ENCODE results near the gene CLDN9. TPM values are rescaled to one million over a fixed set of nuclear protein-coding genes. Genes with fewer than 3 reads are reported as not detected.

CLDN9 gene
- total RNA-seq, 1 experiment from 2014 or later = 1.3 TPM

DNA sequence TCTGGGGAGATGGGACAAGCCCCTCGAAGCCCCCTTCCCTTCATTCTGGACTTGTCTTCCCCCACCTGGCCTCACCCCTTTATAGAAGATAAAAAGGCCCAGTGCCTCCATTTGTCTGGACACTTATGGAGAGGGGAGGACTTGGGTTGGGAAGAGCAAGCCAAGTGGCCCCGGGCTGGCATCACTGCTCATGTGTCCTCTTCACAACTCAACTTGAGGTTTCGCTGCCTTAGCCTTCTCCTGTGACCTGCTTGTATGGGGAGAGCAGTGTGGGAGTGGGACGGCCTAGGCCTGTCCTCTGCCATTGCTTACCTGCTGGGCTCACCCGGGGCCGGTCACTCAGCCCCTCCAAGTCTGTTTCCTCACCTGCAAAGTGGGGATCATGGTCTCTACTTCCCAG is 42.2 kb upstream of the CLDN9 start:
- Histone ChIP-seq H2BK20ac (ENCODE audit: low read depth, low read length, poor library complexity, severe bottlenecking) (no peak overlapping the region), H2BK15ac (ENCODE audit: low read depth, low read length) (no peak overlapping the region), H3K18ac (ENCODE audit: insufficient read length, low read depth, low read length) (no peak overlapping the region), H3K9ac (ENCODE audit: extremely low read depth, insufficient read length, low read length) (no peak overlapping the region), H3K14ac (ENCODE audit: insufficient read depth, low read length) (no peak overlapping the region), H4K20me1 (ENCODE audit: control insufficient read depth, insufficient read depth, insufficient read length) (peaks cover 3% of the 10 kb centered on the region), H3K79me2 (ENCODE audit: insufficient read depth, low read length) (no peaks in the 10 kb centered on the region), H3K4me1 (ENCODE audit: insufficient read depth, low read length) (no peaks in the 10 kb centered on the region), H2AK5ac (ENCODE audit: insufficient read length, low read length) (no peak overlapping the region), H3K23me2 (ENCODE audit: insufficient read length, low read depth, low read length, poor library complexity, severe bottlenecking) (peaks cover 6% of the 10 kb centered on the region), H3K27ac (ENCODE audit: insufficient read length, low read depth, low read length) (no peak overlapping the region), H2BK120ac (ENCODE audit: low read depth, low read length, poor library complexity, severe bottlenecking) (no peak overlapping the region), H2BK5ac (ENCODE audit: insufficient read length, low read length) (no peak overlapping the region), H4K8ac (replicated peaks; ENCODE audit: insufficient read length, low read depth, low read length) (no peak overlapping the region), H2BK12ac (ENCODE audit: insufficient read length, low read depth, low read length) (no peak overlapping the region), H4K5ac (ENCODE audit: insufficient read length, low read depth, low read length) (no peak overlapping the region), H3K4me2 (ENCODE audit: insufficient read depth, insufficient read length, low read length) (peak overlapping the region; percentile 46), H4K91ac (ENCODE audit: insufficient read length, low read depth, low read length) (no peak overlapping the region), H3K79me1 (ENCODE audit: insufficient read depth, low read depth, low read length, poor library complexity, severe bottlenecking) (no peaks in the 10 kb centered on the region), H3K27me3 (ENCODE audit: insufficient read depth, low read length) (no peaks in the 10 kb centered on the region), H3K4ac (ENCODE audit: low read depth, low read length) (no peak overlapping the region), H3K56ac (ENCODE audit: insufficient read length, low read depth, low read length) (no peak overlapping the region), H3K9me3 (ENCODE audit: control insufficient read depth, low read depth, low read length) (no peaks in the 10 kb centered on the region), H2AFZ (ENCODE audit: low read length) (no peak overlapping the region), H3T11ph (ENCODE audit: low read length) (no peak overlapping the region), H3K23ac (ENCODE audit: insufficient read length, low read depth, low read length) (no peak overlapping the region)
- no peak for DNase-seq
- TF ChIP-seq, protein P1, sequence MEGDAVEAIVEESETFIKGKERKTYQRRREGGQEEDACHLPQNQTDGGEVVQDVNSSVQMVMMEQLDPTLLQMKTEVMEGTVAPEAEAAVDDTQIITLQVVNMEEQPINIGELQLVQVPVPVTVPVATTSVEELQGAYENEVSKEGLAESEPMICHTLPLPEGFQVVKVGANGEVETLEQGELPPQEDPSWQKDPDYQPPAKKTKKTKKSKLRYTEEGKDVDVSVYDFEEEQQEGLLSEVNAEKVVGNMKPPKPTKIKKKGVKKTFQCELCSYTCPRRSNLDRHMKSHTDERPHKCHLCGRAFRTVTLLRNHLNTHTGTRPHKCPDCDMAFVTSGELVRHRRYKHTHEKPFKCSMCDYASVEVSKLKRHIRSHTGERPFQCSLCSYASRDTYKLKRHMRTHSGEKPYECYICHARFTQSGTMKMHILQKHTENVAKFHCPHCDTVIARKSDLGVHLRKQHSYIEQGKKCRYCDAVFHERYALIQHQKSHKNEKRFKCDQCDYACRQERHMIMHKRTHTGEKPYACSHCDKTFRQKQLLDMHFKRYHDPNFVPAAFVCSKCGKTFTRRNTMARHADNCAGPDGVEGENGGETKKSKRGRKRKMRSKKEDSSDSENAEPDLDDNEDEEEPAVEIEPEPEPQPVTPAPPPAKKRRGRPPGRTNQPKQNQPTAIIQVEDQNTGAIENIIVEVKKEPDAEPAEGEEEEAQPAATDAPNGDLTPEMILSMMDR (conservative IDR thresholded peaks at IDR 0.05) = no peak
- peak overlapping the region; percentile 72 to 81 for H3K4me3 Mint-ChIP-seq
- peaks cover 4 to 26% (median 20%) of the 10 kb centered on the region in 3 experiments; a peak in 6 of 7 replicates for H3K36me3 Mint-ChIP-seq (ENCODE audit: insufficient read depth in 1 of 3, low read depth in 3 of 3)
- WGBS (ENCODE audit: extremely low coverage, insufficient read length, low lambda C conversion rate) = no CpG with 5 or more reads among the region's 6 CpGs
- peaks cover 18 to 21% of the 10 kb centered on the region in 2 experiments for H3K4me1 Mint-ChIP-seq
- no peak overlapping the region; a peak in 1 of 7 replicates for H3K27ac Mint-ChIP-seq
- H3K9me3 Mint-ChIP-seq = no peaks in the 10 kb centered on the region
- H3K27me3 Mint-ChIP-seq (ENCODE audit: low read depth) = peaks cover 16% of the 10 kb centered on the region
